Retina (tissue), 1 donor: ENCODE measurements around the gene GALNTL6.
A peak's percentile ranks its signal among the peaks of the same experiment; 100 is the strongest.

Experiments used
- DNase-seq: peaks from one replicate; pipeline ENCODE4 v3.0.0-alpha.2; 2016

Gene GALNTL6

GRCh38 chr4:172243551-172243950 is 430.3 kb downstream of the GALNTL6 start:
- DNase-seq = no peak

GRCh38 chr4:172245516-172245915 is 432.3 kb downstream of the GALNTL6 start:
- DNase-seq = no peak

- DNase-seq = no peak
Observed at GRCh38 chr4:172253409-172253808, 440.2 kb downstream of the GALNTL6 start.

- DNase-seq = no peak
Observed at GRCh38 chr4:172256820-172257219, 443.6 kb downstream of the GALNTL6 start.

- no peak for DNase-seq
Observed at GRCh38 chr4:172270397-172270796, 457.2 kb downstream of the GALNTL6 start.

GRCh38 chr4:172287117-172287516 is 473.9 kb downstream of the GALNTL6 start:
- peak; percentile 59 for DNase-seq

GRCh38 chr4:172305698-172306097 is 492.5 kb downstream of the GALNTL6 start:
- no peak for DNase-seq

- DNase-seq = no peak
Observed at GRCh38 chr4:172308078-172308477, 494.9 kb downstream of the GALNTL6 start.

GRCh38 chr4:172311682-172312081 is 498.5 kb downstream of the GALNTL6 start:
- DNase-seq = no peak

GRCh38 chr4:172323288-172323687 is 510.1 kb downstream of the GALNTL6 start:
- DNase-seq = no peak

- peak; percentile 53 for DNase-seq
Observed at GRCh38 chr4:172344308-172344938, 531.2 kb downstream of the GALNTL6 start.

- DNase-seq = no peak
Observed at GRCh38 chr4:172348426-172348825, 535.2 kb downstream of the GALNTL6 start.

GRCh38 chr4:172352356-172352755 is 539.2 kb downstream of the GALNTL6 start:
- DNase-seq = no peak

- DNase-seq = no peak
Observed at GRCh38 chr4:172356016-172356415, 542.8 kb downstream of the GALNTL6 start.

- no peak for DNase-seq
Observed at GRCh38 chr4:172357006-172357540, 543.9 kb downstream of the GALNTL6 start.

- DNase-seq = no peak
Observed at GRCh38 chr4:172362569-172362968, 549.4 kb downstream of the GALNTL6 start.

- no peak for DNase-seq
Observed at GRCh38 chr4:172369471-172369959, 556.3 kb downstream of the GALNTL6 start.

GRCh38 chr4:172377486-172378140 is 564.4 kb downstream of the GALNTL6 start:
- DNase-seq = no peak

- DNase-seq = no peak
Observed at GRCh38 chr4:172379834-172380233, 566.6 kb downstream of the GALNTL6 start.

GRCh38 chr4:172390331-172390730 is 577.1 kb downstream of the GALNTL6 start:
- no peak for DNase-seq

- DNase-seq = no peak
Observed at GRCh38 chr4:172392741-172393140, 579.5 kb downstream of the GALNTL6 start.

GRCh38 chr4:172393220-172393619 is 580.0 kb downstream of the GALNTL6 start:
- DNase-seq = no peak

GRCh38 chr4:172404676-172405075 is 591.5 kb downstream of the GALNTL6 start:
- no peak for DNase-seq

GRCh38 chr4:172410363-172410762 is 597.2 kb downstream of the GALNTL6 start:
- no peak for DNase-seq
